HG03045 (cell line): ENCODE measurements around the gene QRSL1.
A peak's percentile ranks its signal among the peaks of the same experiment; 100 is the strongest.
"Not testable (repeated sequence)": the region's sequence is repeated elsewhere in the genome, so short reads cannot be mapped to it uniquely, and the experiment has no call there.

Experiments
- ATAC-seq: cut with Tn5 transposase; IDR thresholded peaks from one replicate; pipeline ENCODE4 v1.9.1; 2021; ENCODE audit warnings: mild to moderate bottlenecking, moderate library complexity; ENCODE audit not compliant: unreplicated experiment

The QRSL1 gene

GRCh38 chr6:106629103-106629858 is at the start of gene QRSL1, which contains the start of gene RTN4IP1:
TSS of gene QRSL1 (plus strand) at chr6:106629578. CDS start at chr6:106629682, 104 bp downstream.
TSS of gene RTN4IP1 (minus strand) at chr6:106629498. CDS start at chr6:106629021, 477 bp downstream.
- peak; percentile 82 for ATAC-seq

- no peak for ATAC-seq
These were observed 47.9 kb upstream of the QRSL1 start for GRCh38 chr6:106581468-106581867.

- no peak for ATAC-seq
These were observed 42.5 kb upstream of the QRSL1 start for GRCh38 chr6:106586815-106587415.

GRCh38 chr6:106588937-106589336 is 40.4 kb upstream of the QRSL1 start:
- not testable (repeated sequence) for ATAC-seq

- no peak for ATAC-seq
These were observed 38.1 kb upstream of the QRSL1 start for GRCh38 chr6:106591111-106591825.

GRCh38 chr6:106599440-106599839 is 29.9 kb upstream of the QRSL1 start:
- ATAC-seq: no peak

GRCh38 chr6:106600329-106600728 is 29.0 kb upstream of the QRSL1 start:
- no peak for ATAC-seq

- peak; percentile 74 for ATAC-seq
These were observed 21.2 kb upstream of the QRSL1 start for GRCh38 chr6:106608080-106608668.

- no peak for ATAC-seq
These were observed 19.7 kb upstream of the QRSL1 start for GRCh38 chr6:106609699-106610098.

GRCh38 chr6:106611030-106611429 is 18.3 kb upstream of the QRSL1 start:
- no peak for ATAC-seq

GRCh38 chr6:106612671-106613416 is 16.5 kb upstream of the QRSL1 start:
- no peak for ATAC-seq

GRCh38 chr6:106613590-106613989 is 15.8 kb upstream of the QRSL1 start:
- no peak for ATAC-seq

- ATAC-seq: no peak
These were observed 15.2 kb upstream of the QRSL1 start for GRCh38 chr6:106614166-106614565.

GRCh38 chr6:106614592-106615257 is 14.7 kb upstream of the QRSL1 start:
- ATAC-seq: no peak

- ATAC-seq: no peak
These were observed 12.1 kb upstream of the QRSL1 start for GRCh38 chr6:106617302-106617701.

GRCh38 chr6:106617857-106618256 is 11.5 kb upstream of the QRSL1 start:
- no peak for ATAC-seq

GRCh38 chr6:106618324-106618723 is 11.1 kb upstream of the QRSL1 start:
- no peak for ATAC-seq

- no peak for ATAC-seq
These were observed 10.2 kb upstream of the QRSL1 start for GRCh38 chr6:106619223-106619622.

GRCh38 chr6:106620931-106621672 is 8.3 kb upstream of the QRSL1 start:
- ATAC-seq: no peak
